ENCODE measurements around the gene HNMT.

The HNMT gene

DNA sequence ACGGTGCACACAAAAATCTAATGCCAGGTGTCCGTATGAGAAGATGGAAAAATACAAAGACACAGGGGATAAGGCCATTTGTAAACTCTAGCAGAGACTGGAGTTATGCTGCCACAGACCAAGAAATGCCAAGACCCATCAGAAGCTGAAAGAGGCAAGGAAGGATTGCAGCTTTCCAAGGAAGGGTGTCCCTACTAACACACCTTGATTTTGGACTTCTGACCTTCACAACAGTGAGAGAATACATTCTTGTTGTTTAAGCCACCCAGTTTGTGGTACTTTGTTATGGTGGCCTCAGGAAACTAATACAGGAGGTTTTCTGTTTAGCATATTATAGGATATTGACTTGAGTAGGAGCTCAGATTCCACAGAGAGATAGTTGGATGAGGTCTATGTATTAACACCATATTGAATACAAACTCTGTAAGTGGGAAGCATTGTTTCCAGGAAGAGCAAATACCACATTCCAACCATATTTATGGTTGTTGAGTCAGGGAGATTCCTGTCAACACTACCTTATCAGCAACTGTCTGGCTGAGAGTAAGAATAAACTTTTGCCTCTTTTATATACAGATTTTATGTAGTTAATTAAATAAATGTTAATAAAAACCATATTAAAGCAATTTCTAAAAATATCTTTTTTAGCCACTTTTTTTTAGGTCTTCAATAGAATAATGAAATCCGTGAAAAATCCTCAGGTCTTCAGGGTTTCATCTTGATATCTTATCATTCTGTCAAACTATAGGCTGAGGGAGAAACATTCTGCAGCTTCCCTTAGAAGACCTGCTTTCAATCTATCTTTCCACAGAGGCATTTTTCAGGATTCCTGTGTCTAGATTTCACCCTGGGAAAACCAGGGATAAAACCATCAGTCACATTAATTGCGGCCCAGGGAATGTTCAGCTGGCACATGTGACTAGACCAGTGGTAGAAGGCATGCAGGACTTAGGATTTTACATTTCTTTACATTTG lies 35.4 kb upstream of the HNMT start:
- H3K4me3 ChIP-seq (ENCODE audit: low read depth, low read length) = no peak overlapping the region
- no peak for TF ChIP-seq CTCF (IDR thresholded peaks at IDR 0.05; ENCODE audit: low read depth, low read length, missing control alignments)
- no peak for DNase-seq (ENCODE audit: low read depth)

DNA sequence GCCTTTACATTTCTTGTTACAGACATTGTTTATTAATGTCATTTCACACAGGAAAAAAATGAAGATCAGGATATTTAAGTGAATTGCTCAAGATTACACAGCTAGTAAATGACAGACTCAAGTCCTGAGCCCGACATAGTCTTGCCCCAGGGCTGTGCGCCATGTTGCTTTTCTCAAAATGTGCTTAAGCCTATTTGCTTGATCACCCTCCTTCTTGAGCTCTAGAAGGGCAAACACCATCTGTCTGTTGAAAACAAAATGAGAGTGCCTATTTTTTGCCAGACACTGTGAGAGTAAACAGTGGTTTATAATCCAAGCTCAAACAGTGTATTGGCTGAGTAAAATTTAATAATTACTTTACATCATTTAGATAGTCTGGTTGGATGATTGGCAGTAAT lies 34.8 kb upstream of the HNMT start:
- DNase-seq (ENCODE audit: low read depth) = no peak
- TF ChIP-seq CTCF (IDR thresholded peaks at IDR 0.05; ENCODE audit: low read depth, low read length, missing control alignments) = no peak
- H3K4me3 ChIP-seq (ENCODE audit: low read depth, low read length) = no peak overlapping the region

GRCh38 chr2:137930146-137930545 lies 34.1 kb upstream of the HNMT start:
- no peak overlapping the region for H3K4me3 ChIP-seq (ENCODE audit: low read depth, low read length)
- no peak for DNase-seq (ENCODE audit: low read depth)
- no peak for TF ChIP-seq CTCF (IDR thresholded peaks at IDR 0.05; ENCODE audit: low read depth, low read length, missing control alignments)

DNA sequence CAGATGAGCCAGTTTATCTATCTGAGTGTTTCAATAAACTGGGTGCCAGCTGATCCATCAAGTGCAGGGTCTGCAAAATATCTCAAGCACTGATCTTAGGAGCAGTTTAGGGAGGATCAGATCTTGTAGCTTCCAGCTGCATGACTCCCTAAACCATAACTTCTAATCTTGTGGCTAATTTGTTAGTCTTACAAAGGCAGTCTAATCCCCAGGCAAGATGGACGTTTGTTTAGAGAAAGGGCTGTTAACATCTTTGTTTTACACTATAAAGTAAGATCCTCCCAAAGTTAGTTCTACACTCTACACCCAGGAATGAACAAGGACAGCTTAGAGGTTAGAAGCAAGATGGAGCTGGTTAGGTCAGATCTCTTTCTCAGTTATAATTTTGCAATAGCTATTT lies 28.7 kb upstream of the HNMT start:
- TF ChIP-seq CTCF (IDR thresholded peaks at IDR 0.05; ENCODE audit: low read depth, low read length, missing control alignments) = no peak
- DNase-seq (ENCODE audit: low read depth) = no peak

GRCh38 chr2:137937246-137937645 lies 27.0 kb upstream of the HNMT start:
- TF ChIP-seq CTCF (IDR thresholded peaks at IDR 0.05; ENCODE audit: low read depth, low read length, missing control alignments) = no peak
- no peak for DNase-seq (ENCODE audit: low read depth)
- no peak overlapping the region for H3K4me3 ChIP-seq (ENCODE audit: low read depth, low read length)

More for the DNA sequence above, 28.7 kb upstream of the HNMT start:
- H3K4me3 ChIP-seq (ENCODE audit: low read depth, low read length) = no peak overlapping the region

DNA sequence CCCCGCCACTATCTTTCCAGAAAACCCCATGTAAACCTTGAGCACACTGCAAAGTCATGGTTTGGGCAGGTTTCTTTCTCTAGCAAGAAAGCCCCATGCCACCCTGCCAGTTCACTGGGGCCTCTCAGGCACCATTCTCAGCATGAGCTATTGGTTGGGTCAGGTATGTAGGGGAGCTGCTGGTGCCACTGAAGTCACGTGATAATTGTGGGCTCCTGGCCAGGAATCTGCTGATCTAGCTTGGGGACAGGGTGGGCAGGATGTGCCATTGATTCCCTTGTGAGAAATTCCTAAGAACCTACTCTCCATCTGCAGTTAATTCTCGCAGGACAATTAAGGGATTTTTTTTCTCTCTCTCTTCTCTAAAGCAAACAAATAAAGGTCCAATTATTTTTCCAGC lies 26.5 kb upstream of the HNMT start:
- no peak for DNase-seq (ENCODE audit: low read depth)
- H3K4me3 ChIP-seq (ENCODE audit: low read depth, low read length) = no peak overlapping the region
- TF ChIP-seq CTCF (IDR thresholded peaks at IDR 0.05; ENCODE audit: low read depth, low read length, missing control alignments) = no peak

DNA sequence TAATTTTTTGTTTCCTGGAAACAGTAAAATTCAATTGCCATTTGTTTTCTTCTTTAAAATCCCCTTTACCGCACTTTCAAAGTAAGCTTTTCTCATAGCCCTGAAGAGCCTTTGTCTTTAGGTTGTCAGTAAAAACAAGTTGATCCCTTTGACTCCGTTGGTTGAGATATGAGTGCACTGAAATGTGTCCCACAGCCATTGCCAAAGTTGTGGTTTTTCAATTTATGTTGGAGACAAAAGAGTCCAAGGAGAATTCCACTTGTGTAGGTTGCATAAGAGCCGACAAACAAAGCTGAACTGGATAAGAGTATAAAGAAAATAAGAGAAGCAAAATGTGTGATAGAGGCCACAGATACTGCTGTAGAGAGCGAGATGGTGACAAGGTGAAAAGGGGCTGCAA lies 26.1 kb upstream of the HNMT start:
- no peak for DNase-seq (ENCODE audit: low read depth)
- no peak for TF ChIP-seq CTCF (IDR thresholded peaks at IDR 0.05; ENCODE audit: low read depth, low read length, missing control alignments)
- no peak overlapping the region for H3K4me3 ChIP-seq (ENCODE audit: low read depth, low read length)
